OCI-LY1 (cell line): ENCODE results near the gene TRIM39.
"Not testable (repeated sequence)": the region's sequence is repeated elsewhere in the genome, so short reads cannot be mapped to it uniquely, and the experiment has no call there.

Experiments used
- H2AFZ ChIP-seq: fragments of 200-600 bp; sonication (generic), shearing (Covaris generic); 2 replicates; pipeline ENCODE4 v1.6.0; 2014; ENCODE audit warnings: antibody characterized with exemption, mild to moderate bottlenecking, low read length
- H3F3A ChIP-seq: fragments of 200-600 bp; sonication (generic), shearing (Covaris generic); 2 replicates; pipeline ENCODE4 v1.6.0; 2014; ENCODE audit warnings: mild to moderate bottlenecking, antibody characterized with exemption, low read length, moderate library complexity; ENCODE audit not compliant: insufficient read depth
- H3K27ac ChIP-seq: fragments of 200-600 bp; sonication (generic); 2 replicates; pipeline ENCODE4 v1.5.1; 2014; ENCODE audit warnings: low read length, mixed run types, mild to moderate bottlenecking, low read depth; ENCODE audit not compliant: poor library complexity, severe bottlenecking
- H3K27me3 ChIP-seq: fragments of 200-600 bp; sonication (generic); 2 replicates; pipeline ENCODE4 v1.6.0; 2014; ENCODE audit warnings: antibody characterized with exemption, mild to moderate bottlenecking, low read length, moderate library complexity; ENCODE audit not compliant: insufficient read depth
- H3K36me3 ChIP-seq: fragments of 200-600 bp; sonication (generic); 2 replicates; pipeline ENCODE4 v1.6.1; 2014; ENCODE audit warnings: mild to moderate bottlenecking, antibody characterized with exemption, low read length, moderate library complexity, mixed read lengths; ENCODE audit not compliant: insufficient read depth
- H3K4me1 ChIP-seq: fragments of 200-600 bp; sonication (generic); 2 replicates; pipeline ENCODE4 v1.5.1; 2014; ENCODE audit warnings: mild to moderate bottlenecking, low read length, moderate library complexity; ENCODE audit not compliant: insufficient read depth, severe bottlenecking
- H3K4me2 ChIP-seq: fragments of 200-600 bp; sonication (generic), shearing (Covaris generic); 2 replicates; pipeline ENCODE4 v1.6.1; 2014; ENCODE audit warnings: low read length
- H3K4me3 ChIP-seq: fragments of 200-600 bp; sonication (generic); 2 replicates; pipeline ENCODE4 v1.5.1; 2014; ENCODE audit warnings: low read length, low read depth, mild to moderate bottlenecking, mixed read lengths; ENCODE audit not compliant: poor library complexity, severe bottlenecking
- H3K79me2 ChIP-seq: fragments of 200-600 bp; shearing (Covaris generic); 2 replicates; pipeline ENCODE4 v1.6.1; 2016; ENCODE audit warnings: mixed run types, low read length, mixed read lengths; ENCODE audit not compliant: insufficient read depth
- H3K9ac ChIP-seq: fragments of 200-600 bp; sonication (generic), shearing (Covaris generic); 2 replicates; pipeline ENCODE4 v1.6.1; 2014; ENCODE audit warnings: mild to moderate bottlenecking, low read length, mixed read lengths
- H3K9me2 ChIP-seq: fragments of 200-600 bp; sonication (generic), shearing (Covaris generic); 2 replicates; pipeline ENCODE4 v1.6.1; 2014; ENCODE audit warnings: low read depth, mild to moderate bottlenecking, low read length, mixed read lengths
- H3K9me3 ChIP-seq: fragments of 200-600 bp; shearing (Covaris generic); 2 replicates; pipeline ENCODE4 v1.6.1; 2014; ENCODE audit warnings: low read length, mixed read lengths
- H4K20me1 ChIP-seq: fragments of 200-600 bp; sonication (generic), shearing (Covaris generic); 2 replicates; pipeline ENCODE4 v1.6.0; 2016; ENCODE audit warnings: mild to moderate bottlenecking, low read length; ENCODE audit not compliant: insufficient read depth
- EZH2 ChIP-seq: fragments of 200-600 bp; sonication (generic), shearing (Covaris generic); IDR thresholded peaks from 2 replicates; pipeline ENCODE4 v1.8.0; 2017; ENCODE audit warnings: borderline replicate concordance, mixed run types, mild to moderate bottlenecking, antibody characterized with exemption, low read length, moderate library complexity, mixed read lengths
- TF ChIP-seq, protein P1 (sequence below): fragments of 200-600 bp; sonication (generic), shearing (Covaris generic); IDR thresholded peaks from 2 replicates; pipeline ENCODE4 v1.5.1; 2017; ENCODE audit warnings: mild to moderate bottlenecking, antibody characterized with exemption, low read length, moderate library complexity, mixed read lengths

Gene TRIM39

GRCh38 chr6:30364591-30364990, 37.9 kb downstream of the TRIM39 start:
- no peaks in the 10 kb centered on the region for H3K9me3 ChIP-seq
- no peak overlapping the region for H3K4me2 ChIP-seq
- no peaks in the 10 kb centered on the region for H3K36me3 ChIP-seq
- TF ChIP-seq, protein P1, sequence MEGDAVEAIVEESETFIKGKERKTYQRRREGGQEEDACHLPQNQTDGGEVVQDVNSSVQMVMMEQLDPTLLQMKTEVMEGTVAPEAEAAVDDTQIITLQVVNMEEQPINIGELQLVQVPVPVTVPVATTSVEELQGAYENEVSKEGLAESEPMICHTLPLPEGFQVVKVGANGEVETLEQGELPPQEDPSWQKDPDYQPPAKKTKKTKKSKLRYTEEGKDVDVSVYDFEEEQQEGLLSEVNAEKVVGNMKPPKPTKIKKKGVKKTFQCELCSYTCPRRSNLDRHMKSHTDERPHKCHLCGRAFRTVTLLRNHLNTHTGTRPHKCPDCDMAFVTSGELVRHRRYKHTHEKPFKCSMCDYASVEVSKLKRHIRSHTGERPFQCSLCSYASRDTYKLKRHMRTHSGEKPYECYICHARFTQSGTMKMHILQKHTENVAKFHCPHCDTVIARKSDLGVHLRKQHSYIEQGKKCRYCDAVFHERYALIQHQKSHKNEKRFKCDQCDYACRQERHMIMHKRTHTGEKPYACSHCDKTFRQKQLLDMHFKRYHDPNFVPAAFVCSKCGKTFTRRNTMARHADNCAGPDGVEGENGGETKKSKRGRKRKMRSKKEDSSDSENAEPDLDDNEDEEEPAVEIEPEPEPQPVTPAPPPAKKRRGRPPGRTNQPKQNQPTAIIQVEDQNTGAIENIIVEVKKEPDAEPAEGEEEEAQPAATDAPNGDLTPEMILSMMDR: peak; percentile 27; the same call in 1 of the 2 replicates
- TF ChIP-seq EZH2: no peak
- H3K79me2 ChIP-seq: no peaks in the 10 kb centered on the region
- no peak overlapping the region for H3K4me3 ChIP-seq
- no peaks in the 10 kb centered on the region for H3F3A ChIP-seq
- H3K4me1 ChIP-seq: no peaks in the 10 kb centered on the region
- H3K27me3 ChIP-seq: no peaks in the 10 kb centered on the region; the same call in 1 of the 2 replicates
- H3K9me2 ChIP-seq: no peaks in the 10 kb centered on the region
- H3K9ac ChIP-seq: no peak overlapping the region
- H3K27ac ChIP-seq: no peak overlapping the region
- no peak overlapping the region for H2AFZ ChIP-seq
- H4K20me1 ChIP-seq: no peaks in the 10 kb centered on the region

GRCh38 chr6:30369280-30369679, 42.6 kb downstream of the TRIM39 start:
- H3K27ac ChIP-seq, H3K9me3 ChIP-seq, H2AFZ ChIP-seq, H3K9ac ChIP-seq, H3K9me2 ChIP-seq, H3F3A ChIP-seq, H4K20me1 ChIP-seq, H3K4me3 ChIP-seq, H3K79me2 ChIP-seq, H3K4me2 ChIP-seq, H3K36me3 ChIP-seq, H3K4me1 ChIP-seq, H3K27me3 ChIP-seq: not testable (repeated sequence)

DNA sequence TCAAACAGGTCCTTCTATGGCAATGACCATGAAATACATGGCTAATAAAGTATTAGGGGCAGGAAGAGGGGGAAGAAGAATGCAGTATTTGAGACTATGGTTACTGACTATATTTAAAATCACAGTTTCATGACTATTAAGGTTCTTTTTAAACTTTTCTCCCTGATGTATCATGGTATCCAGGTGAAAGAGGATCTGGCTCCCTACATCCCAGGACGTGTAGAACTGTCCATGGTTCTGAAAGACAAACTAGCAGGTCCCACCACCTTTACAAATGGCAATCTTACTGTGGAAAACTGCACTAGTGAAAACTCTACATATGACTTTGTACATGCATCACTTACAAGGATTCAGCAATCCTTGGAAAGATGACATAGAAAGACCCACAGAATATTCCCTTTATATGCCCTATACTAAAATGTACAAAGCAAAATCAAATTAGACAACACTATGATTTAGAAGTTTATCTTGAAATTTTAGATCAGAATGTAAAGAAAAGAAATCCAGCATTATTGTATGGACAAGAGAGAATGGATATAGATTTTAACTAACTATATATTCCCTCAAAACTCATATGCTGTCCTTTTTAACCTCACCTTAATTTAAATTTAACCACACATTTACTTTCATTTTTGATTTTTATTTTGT, 51.7 kb downstream of the TRIM39 start:
- Histone ChIP-seq H3K36me3 (no peaks in the 10 kb centered on the region), H4K20me1 (no peaks in the 10 kb centered on the region), H3K79me2 (no peaks in the 10 kb centered on the region), H3F3A (no peaks in the 10 kb centered on the region), H3K9ac (no peak overlapping the region), H3K9me3 (no peaks in the 10 kb centered on the region), H3K9me2 (no peaks in the 10 kb centered on the region), H2AFZ (no peak overlapping the region), H3K27ac (no peak overlapping the region), H3K4me2 (no peak overlapping the region), H3K4me3 (no peak overlapping the region), H3K4me1 (no peaks in the 10 kb centered on the region), H3K27me3 (no peaks in the 10 kb centered on the region)
- TF ChIP-seq, protein P1: no peak
- TF ChIP-seq EZH2: no peak

DNA sequence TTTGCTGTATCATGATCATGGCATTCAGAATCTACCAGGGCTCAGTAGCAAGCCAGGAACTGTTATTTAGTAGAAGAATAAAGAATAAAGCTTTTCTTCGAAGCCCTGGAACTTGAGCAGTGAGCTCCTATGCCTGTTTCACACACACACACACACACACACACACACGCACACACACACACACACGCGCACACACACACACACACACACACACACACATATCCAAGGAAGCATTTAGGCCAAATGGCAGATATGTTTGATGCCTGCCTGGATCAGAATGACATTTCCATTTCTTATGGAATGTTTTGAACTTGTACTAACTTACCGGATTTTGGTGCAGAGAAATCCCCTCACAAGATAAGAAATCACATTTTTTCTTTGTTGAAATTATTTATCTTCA, 53.7 kb downstream of the TRIM39 start:
- Histone ChIP-seq H4K20me1 (no peaks in the 10 kb centered on the region), H3K4me2 (no peak overlapping the region), H3K4me3 (no peak overlapping the region), H3K9ac (no peak overlapping the region), H3K36me3 (no peaks in the 10 kb centered on the region), H3F3A (no peaks in the 10 kb centered on the region), H3K4me1 (no peaks in the 10 kb centered on the region), H3K27ac (no peak overlapping the region), H2AFZ (no peak overlapping the region), H3K9me2 (no peaks in the 10 kb centered on the region), H3K9me3 (no peaks in the 10 kb centered on the region), H3K79me2 (no peaks in the 10 kb centered on the region), H3K27me3 (no peaks in the 10 kb centered on the region)
- no peak for TF ChIP-seq EZH2
- TF ChIP-seq, protein P1: no peak
